HG02763 (cell line): ENCODE data around the gene CLCN1.
"Not testable (repeated sequence)": the region's sequence is repeated elsewhere in the genome, so short reads cannot be mapped to it uniquely, and the experiment has no call there.

Experiments
- ATAC-seq: cut with Tn5 transposase; IDR thresholded peaks from one replicate; pipeline ENCODE4 v1.9.1; 2021; ENCODE audit warnings: mild to moderate bottlenecking, moderate library complexity; ENCODE audit not compliant: unreplicated experiment

CLCN1 gene

DNA sequence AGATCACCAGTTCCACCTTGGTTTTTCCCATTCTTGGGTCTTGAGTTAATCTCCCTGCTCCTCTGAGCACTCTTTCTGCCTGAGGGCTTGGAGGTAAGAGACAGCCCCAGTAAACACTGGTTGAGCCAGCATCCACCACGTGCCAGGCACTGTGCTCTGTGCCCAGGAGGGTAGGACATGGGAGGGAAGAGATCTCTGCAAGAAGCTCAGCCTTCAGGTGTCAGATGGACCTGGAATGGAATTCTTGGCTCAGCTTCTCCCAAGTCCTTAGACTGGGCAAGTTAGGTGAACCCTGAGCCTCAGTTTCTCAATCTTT lies 67.7 kb downstream of the CLCN1 start:
- ATAC-seq: no peak

DNA sequence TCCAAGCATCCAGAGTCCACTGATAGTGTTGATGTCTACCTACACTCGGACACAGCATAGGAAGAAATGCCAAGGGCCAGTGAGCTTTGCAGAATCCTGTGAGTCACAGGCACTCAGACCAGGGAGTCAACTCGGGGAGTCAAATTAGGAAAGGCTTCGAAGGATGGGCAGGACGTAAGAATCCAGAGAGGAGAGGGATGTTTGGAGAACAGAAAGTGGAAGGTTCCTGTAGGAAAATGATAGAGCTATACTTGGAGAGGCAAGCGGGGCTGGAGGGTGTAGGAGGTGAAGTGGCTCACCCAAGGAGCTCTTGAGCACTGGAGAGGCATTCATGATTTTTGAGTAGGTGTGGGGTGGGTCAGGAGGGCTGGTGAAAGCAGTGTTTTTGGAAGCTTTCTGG lies 68.2 kb downstream of the CLCN1 start:
- no peak for ATAC-seq

DNA sequence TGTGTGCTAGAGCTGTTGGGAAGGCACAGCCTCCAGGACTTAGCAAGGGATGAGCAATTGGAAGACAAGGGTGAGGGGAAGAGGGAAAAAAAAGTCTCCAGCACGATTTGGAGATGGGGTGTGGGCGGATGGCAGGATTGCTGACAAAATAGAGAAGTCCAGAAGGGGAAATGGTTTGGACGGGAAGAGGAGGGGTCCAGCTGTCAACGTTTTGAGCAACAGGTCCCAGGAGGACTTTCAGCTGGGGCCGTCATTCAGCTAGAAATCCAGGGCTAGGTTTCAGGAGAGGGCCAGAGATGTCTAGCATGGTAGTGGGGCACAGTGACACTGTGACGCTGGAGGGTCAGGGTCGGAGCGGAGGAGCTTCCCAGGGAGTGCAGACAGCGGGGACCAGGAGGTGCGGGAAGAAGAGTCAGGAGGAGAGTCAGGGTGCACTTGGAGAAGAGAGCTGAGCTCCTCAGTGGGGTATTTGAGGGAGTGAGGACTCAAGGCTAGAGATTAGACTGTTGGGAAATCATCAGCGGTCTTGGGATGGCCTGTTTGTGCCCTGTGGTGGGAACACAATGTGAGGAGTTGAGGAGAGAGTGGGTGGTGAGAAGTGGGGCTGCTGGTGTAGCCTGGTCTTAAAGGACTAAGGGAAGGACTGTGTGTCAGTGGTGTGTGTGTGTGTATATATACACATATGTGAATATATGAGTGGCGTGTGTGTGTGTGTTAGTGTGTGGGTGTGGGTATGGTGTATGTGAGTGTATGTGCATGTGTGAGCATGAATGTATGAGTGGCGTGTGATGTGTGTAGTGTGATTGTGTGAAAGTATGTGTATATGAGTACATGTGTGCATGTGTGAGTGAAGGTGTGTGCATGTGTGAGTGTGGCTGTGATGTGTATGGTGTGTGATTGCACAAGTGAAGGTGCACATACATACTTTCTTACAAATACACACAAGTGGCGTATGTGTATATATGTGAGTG lies 69.0 kb downstream of the CLCN1 start:
- ATAC-seq: no peak

DNA sequence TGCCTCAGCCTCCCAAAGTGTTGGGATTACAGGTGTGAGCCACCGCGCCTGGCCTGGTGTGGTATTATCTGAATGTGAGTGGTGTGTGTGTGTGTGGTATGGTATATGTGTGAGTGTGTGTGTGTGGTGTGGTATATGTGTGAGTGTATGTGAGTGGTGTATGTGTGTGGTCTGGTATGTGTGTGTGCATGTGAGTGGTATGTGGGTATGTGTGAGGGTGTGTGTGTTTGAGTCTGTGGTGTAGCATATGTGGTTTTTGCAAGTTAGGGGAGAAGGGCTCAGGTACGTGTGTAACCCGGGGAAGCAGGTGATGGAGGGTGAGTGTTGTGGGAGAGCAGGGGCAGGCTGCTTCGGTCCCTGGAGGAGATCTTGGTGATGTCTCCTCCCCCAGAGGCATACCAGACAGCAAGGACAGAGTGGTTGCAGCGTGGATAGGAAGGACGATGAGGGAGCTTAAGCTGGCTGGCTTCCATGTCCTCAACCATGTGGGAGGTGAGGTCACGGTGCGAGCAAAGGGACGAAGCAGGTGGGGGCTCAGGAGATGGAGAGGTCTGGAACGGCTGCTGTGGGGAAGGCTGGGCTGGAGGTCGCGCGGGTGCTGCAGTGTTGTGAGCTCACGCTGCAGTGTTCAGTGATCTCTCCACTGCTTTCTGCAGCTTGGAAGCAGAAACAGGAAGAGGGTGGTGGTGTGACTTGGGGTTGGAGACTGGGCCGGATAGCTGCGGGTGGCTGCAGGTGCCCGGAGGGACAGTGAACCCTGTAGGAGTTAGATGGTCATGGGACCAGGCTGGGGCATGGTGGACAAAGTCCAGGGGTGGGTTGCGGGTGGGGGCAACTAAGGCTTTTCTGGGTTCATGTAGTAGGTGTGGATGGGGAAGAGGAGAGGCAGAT lies 70.2 kb downstream of the CLCN1 start:
- ATAC-seq: no peak

DNA sequence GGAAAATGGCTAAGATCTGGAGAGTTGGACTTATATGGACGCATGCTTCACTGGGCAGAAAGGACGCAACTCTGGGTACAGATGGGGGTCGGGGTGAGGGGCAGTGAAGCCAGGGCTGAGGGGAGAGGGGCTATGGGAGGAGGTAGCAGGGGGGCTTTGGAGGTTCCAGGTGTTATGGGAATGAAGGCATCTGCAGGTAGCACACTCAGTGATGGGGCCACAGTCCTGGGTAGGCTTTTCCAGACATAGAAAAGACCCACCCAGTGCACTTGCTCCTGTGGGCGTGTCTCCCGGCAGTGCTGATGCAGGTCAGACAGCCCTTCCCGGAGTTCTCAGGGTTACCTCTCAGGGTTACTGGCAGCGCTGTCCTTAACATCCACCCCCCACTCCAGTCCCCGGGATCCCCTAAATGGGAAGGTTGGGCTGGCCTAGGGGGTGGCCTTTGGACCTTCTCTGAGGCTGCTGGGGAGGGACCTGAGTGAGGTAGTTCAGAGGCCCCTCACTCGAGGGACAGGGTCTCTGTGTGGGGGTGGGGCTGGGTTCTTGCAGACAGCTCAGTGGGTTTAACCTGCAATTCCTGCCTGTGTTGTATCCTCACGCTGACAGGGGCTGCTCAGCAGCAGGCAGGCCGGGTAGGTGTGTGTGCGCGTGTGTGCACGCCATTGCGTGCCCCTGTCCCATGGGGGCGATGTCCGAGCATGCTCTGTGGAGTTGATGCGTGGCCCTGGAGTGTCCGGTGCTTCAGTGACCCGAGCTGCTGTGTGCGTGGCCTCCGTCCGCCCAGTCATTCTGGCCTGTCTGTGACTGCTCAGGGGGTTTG lies 71.5 kb downstream of the CLCN1 start:
- ATAC-seq: no peak

DNA sequence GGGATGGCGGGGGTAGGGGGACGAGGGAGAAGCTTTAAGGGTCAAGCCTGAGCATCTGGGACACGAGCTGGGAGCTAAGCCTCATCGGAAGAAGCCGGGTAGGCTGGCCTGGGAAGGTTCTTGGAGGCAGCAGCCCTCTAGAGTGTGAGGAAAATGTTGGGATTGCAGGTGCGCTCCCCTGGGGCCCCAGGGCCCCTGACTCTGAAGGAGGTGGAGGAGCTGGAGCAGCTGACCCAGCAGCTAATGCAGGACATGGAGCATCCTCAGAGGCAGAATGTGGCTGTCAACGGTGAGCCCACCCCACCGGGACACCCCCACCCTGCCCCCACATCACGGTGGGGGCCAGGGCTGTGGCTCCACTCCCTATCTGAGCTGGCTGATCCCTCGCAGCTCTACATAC lies 72.1 kb downstream of the CLCN1 start:
- ATAC-seq: no peak

DNA sequence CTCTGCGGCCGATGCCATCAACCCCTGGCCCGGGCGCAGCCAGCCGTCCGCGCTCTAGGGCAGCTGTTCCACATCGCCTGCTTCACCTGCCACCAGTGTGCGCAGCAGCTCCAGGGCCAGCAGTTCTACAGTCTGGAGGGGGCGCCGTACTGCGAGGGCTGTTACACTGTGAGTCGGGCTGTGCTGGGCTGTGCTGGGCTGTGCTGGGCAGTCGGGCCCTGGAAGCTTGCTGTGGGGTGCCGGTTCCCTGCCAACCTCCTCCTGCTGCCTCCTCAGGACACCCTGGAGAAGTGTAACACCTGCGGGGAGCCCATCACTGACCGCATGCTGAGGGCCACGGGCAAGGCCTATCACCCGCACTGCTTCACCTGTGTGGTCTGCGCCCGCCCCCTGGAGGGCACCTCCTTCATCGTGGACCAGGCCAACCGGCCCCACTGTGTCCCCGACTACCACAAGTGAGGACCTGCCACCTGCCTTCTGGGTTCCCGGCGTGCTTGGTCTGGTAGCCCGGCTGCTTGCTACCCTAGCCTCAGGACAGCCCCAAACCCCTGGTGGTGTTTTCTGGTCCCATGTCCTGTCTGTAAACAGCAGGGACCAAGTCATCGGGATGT lies 72.7 kb downstream of the CLCN1 start:
- no peak for ATAC-seq

DNA sequence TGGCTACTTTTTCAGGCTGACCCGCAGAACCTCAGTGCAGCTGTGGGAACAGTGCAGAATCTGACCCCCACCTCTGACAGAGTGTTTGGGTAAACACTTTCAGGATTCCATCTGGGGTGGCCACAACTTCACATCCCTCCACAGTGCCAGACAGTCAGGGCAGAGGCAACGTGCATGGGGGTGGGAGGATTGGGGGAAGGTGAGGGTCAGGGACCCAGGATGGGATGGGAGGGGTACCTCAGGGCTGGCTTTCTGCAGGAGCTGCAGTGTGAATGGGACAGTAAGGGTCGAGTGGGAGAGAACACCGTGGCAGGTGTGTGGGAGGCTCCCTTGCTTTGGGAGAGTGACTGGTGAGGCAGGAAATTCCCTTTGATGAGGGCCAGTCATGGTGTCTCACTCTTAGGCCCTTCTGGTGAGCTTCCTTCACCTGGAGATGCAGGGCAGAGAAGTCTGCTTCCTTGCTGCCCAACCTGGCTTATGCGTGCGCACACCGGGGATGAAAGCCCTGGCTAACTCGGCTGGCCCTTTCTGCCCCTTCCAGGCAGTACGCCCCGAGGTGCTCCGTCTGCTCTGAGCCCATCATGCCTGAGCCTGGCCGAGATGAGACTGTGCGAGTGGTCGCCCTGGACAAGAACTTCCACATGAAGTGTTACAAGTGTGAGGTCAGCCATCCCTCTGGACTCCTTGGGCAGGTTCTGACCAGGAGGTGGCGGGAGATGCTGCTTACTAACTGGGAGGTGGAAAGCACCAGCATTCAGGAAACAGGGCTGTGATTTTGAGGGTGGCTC lies 73.6 kb downstream of the CLCN1 start:
- ATAC-seq: no peak

DNA sequence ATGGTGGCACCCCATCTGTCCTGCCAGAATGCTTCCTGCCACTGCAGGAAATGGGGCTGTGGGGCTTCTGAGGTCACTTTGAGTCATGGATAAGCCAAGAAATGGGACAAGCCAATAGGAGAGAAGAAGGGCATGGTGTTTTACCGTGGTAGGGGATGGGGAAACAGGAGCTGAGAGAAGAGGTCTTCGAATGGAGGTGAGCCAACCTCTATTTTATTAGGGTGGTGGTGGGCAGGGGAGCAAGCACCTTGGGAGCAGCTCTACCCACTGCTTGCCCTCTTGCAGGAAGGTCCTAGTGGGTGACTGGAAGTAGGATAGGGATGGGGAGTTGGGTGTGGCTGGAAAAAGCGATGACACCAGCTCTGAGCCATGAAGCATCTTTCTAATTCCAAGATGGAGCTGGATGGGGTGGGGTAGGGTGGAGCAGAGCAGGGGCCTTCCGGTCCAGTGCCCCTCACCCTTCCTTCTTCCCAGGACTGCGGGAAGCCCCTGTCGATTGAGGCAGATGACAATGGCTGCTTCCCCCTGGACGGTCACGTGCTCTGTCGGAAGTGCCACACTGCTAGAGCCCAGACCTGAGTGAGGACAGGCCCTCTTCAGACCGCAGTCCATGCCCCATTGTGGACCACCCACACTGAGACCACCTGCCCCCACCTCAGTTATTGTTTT lies 74.3 kb downstream of the CLCN1 start:
- ATAC-seq: no peak

DNA sequence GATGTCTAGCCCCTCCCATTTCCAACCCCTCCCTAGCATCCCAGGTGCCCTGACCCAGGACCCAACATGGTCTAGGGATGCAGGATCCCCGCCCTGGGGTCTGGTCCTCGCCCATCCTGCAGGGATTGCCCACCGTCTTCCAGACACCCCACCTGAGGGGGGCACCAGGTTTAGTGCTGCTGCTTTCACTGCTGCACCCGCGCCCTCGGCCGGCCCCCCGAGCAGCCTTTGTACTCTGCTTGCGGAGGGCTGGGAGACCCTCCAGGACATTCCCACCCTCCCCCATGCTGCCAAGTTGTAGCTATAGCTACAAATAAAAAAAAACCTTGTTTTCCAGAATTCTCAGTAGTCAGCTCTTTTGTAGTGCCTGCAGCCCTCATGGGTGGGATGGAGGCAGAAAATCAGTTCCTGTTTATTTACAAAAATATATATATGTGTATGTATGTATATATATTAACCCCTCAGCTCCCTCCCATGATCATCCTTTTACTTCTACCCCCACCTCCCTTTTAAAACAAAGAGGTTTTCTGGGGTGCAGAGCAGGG lies 74.9 kb downstream of the CLCN1 start:
- ATAC-seq: no peak

DNA sequence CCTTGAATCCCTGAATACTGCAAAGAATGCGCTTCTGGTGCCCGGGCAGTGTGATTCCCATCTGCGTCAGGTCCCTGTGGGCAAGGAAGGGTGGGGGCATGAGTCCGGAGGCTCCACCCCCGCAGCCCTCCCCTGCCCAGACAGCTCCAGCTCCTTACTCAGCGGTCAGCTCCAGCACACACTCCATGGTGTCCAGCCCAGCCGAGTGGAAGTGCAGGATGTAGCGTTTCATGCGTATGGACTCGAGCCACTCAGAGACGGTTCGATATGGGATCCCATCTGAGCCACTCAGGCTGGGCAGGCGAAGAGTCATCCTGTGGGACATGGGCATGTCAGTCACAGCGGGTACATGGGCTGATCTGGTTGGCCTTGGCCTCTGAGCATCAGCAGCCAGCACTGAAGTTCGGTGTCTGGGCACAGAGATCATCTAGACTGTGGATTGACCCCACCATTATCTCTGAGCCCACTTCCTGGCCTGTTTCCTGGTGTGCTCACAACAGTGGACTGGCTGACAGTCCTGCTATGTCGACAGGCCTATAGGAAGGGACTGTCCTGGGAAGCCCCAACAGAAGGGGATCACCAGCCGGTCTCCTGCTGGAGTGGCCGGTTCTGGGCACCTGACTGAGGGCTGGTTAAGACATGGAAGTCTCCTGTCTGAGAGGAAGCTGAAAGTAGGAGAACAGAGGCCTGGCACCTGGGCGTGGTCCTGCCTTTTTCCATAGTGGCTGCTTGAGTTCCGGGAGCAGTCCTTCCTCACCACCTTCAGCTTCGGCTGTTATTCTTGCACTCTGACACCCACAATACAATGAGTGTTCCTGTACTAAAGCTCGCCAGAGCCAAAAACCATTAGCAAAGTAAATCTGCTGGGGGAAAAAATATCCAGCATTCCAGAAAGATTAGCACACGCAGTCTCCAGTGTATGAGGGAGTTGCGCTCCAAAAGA lies 75.8 kb downstream of the CLCN1 start:
- ATAC-seq: no peak

DNA sequence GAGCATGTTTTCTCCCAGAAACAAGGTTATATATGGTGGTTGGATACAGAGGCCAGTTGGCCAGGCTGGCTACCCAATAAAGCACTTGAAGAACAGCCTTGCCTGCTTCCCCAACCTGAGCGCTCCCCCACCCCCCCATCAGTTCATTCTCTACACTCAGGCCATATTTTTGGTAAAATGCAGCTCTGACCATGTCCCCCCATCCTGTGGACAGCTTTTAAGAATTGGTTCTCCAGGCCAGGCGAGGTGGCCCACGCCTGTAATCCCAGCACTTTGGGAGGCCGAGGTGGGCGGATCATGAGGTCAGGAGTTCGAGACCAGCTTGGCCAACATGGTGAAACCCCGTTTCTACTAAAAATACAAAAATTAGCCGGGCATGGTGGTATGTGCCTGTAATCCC lies 76.5 kb downstream of the CLCN1 start:
- not testable (repeated sequence) for ATAC-seq

DNA sequence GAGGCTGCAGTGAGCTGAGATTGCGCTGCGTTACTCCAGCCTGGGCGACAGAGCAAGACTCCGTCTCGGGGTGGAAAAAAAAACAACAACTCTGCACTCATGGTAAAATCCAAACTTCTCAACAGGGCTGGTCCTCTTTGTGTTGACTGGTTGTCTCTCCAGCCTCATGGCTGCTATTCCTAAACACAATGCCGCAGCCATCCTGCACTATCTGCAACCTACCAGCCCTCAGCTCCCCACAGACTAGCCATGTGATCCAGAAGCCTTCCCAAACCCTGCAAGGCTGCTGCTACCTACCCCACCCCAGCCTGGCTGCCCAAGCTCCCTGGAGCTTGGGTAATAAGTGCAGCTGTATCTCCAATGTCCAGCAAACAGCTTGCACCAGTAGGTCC lies 77.0 kb downstream of the CLCN1 start:
- ATAC-seq: no peak

DNA sequence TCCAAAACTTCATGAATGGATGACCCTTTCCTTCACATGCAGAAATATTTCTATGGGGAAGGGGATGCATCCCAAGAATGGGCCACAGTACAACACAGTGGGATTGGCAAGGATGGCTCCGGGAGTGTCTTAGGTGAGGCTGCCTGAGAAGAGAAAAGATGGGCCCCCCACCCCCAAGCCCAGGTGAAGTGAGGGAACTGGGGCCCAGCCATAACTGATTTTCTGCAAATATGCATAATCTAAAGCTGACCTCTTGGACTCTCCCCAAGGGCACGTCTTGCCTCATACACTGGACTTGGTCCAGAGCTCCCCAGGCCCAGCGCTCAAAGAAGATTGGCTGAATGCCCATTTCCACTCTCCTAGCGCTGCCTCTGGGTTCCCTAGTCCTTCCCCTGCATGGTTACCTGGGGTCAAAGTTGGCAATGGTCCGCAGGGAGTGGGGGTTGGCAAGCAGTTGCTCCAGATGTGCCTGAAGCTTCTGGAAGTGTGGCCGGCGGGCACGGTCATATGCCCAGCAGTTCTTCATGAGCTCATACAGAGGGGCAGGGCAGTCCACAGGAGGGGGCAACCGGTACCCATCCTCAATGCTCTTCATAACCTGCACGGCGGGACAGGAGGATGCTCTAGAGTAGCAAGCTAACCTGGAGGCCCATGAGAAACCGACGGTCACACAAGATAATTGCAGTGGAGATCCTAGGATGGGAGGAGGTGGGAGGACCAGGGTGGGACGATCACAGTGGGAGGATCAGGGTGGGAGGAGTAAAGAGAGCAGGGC lies 77.5 kb downstream of the CLCN1 start:
- no peak for ATAC-seq

DNA sequence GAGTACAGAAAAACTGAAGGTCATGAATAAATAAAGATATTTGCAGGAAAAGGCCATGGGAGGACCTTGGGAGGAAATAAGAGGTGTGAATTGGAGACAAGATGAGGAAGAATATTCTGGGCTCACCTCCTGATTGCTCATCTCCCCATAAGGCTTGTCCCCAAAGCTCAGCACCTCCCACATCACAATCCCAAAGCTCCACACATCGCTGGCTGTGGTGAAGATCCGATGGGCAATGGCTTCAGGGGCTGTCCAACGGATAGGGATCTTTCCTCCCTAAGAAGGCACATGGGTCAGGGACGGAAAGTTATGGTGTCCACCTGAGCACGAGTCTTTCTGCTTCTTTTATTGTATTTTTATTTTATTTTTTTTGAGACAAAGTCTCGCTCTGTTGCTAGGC lies 78.2 kb downstream of the CLCN1 start:
- ATAC-seq: no peak

DNA sequence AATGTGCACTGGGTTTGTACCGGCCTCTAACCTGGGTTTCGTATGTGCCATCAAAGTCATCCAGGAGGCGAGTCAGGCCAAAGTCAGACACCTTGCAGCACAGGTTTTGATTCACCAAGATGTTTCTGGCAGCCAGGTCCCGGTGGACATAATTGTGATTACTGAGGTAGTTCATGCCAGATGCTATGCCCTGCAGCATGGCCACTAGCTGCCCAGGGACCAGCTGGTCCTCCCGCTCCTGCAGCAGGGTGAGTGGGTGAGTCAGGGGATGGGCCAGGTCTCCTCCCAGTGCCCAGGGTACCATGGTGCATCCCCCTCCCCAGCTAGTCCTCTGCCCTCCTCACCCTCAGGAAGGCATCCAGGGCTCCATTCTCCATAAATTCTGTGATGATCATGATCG lies 78.9 kb downstream of the CLCN1 start:
- ATAC-seq: no peak
